C4-2B (cell line): ENCODE results near the gene SHANK1.

Source experiments
- ZFX ChIP-seq: fragments of 450-650 bp; IDR thresholded peaks from 2 replicates; pipeline ENCODE4 v1.6.1; 2017
- TF ChIP-seq, protein P1 (sequence below): fragments of 450-650 bp; conservative IDR thresholded peaks from 2 replicates; pipeline ENCODE4 v1.5.1; 2017; ENCODE audit warnings: mild to moderate bottlenecking

DNA sequence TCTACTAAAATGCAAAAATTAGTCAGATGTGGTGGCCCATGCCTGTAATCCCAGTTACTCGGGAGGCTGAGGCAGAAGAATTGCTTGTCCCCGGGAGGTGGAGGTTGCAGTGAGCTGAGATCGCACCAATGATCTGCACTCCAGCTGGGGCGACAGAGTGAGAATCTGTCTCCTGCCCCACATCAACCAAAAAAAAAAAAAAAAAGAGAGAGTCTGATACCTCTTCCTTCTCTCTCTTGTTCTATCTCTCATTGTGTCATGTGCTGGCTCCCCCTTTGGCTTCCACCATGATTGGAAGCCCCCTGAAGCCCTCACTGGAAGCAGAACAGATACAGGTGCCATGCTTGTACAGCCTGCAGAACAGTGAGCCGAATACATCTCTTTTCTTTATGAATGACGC is 23.9 kb upstream of the SHANK1 start:
- TF ChIP-seq, protein P1, sequence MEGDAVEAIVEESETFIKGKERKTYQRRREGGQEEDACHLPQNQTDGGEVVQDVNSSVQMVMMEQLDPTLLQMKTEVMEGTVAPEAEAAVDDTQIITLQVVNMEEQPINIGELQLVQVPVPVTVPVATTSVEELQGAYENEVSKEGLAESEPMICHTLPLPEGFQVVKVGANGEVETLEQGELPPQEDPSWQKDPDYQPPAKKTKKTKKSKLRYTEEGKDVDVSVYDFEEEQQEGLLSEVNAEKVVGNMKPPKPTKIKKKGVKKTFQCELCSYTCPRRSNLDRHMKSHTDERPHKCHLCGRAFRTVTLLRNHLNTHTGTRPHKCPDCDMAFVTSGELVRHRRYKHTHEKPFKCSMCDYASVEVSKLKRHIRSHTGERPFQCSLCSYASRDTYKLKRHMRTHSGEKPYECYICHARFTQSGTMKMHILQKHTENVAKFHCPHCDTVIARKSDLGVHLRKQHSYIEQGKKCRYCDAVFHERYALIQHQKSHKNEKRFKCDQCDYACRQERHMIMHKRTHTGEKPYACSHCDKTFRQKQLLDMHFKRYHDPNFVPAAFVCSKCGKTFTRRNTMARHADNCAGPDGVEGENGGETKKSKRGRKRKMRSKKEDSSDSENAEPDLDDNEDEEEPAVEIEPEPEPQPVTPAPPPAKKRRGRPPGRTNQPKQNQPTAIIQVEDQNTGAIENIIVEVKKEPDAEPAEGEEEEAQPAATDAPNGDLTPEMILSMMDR, result no peak
- no peak for TF ChIP-seq ZFX
